ENCODE data around the gene COL7A1. TPM values are rescaled to one million over a fixed set of nuclear protein-coding genes. Genes with fewer than 3 reads are reported as not detected.

COL7A1 gene
- total RNA-seq, 1 donor from 2014 or later, result 2.1 TPM

DNA sequence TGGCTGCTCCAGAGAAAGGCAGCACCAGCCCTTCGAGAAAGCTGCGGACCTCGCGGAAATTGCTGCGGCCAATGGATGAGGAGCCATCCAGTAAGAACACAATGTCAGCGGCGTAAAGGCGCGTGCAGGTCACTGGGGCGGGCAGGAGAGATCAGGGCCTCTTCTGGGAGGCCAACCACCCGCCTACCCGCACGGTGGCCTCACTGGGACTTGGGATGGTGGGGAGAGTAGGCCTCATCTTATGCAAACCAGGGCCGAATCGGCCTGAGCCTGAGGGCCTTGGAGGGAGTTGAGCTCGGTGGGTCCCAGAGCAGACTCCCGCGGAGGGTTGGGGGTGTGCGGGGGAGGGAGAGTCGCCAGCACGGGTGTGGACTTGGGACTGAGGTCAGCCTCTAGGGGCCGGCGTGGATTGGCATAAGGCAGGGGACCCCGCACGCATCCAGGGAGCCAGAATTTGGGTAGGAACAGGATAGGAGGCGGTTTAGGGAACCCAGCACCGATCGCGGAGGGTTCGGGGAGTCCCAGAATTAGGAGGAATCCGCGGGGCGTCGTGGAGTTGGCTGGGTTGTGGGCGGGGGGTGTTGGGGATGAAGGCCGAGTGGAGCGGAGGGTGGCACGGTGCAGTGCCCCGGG, 596 bp downstream of the COL7A1 start:
- Histone ChIP-seq H3K9ac (ENCODE audit: low read depth in 1 of 3, low read length in 3 of 3) (peak overlapping the region in 2 of 3 donors; percentile 32 to 76), H3K27ac (ENCODE audit: low read depth, low read length) (no peak overlapping the region), H3K9me3 (ENCODE audit: control insufficient read depth in 3 of 3, low read length in 3 of 3) (no peaks in the 10 kb centered on the region), H3K4me1 (ENCODE audit: control insufficient read depth in 3 of 3, insufficient read depth in 3 of 3, low read length in 3 of 3) (peaks cover 39 to 52% (median 52%) of the 10 kb centered on the region in 3 donors), H3K36me3 (ENCODE audit: control insufficient read depth in 3 of 3, insufficient read depth in 3 of 3, low read length in 3 of 3) (peaks cover 16 to 17% (median 17%) of the 10 kb centered on the region in 3 donors), H3K4me3 (ENCODE audit: low read length in 3 of 3) (peak overlapping the region; percentile 14 to 63 (median 54)), H3K27me3 (ENCODE audit: control insufficient read depth in 3 of 3, insufficient read depth in 3 of 3, low read length in 3 of 3) (peaks cover 0 to 6% (median 0%) of the 10 kb centered on the region in 3 donors)

DNA sequence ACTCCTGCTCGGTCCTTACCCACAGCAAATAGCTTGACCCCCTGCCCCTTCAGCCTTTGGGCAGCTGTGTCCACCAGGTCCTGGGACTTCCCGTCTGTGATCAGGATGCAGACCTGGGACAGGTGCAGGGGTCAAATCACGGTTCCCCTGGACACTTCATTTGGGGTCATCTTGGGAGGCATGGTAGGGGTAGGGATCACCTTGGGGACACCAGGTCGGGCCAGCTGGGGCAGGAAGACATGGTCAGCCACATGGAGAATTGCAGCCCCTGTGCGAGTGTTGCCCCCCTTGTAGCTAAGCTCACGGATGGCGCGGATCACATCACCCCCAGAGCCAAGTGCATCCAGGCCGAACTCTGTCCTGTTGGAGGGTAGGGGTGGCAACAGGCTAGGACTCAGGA, 1.8 kb downstream of the COL7A1 start:
- H3K36me3 ChIP-seq (ENCODE audit: control insufficient read depth in 3 of 3, insufficient read depth in 3 of 3, low read length in 3 of 3), result peaks cover 7 to 20% (median 9%) of the 10 kb centered on the region in 3 donors
- H3K27ac ChIP-seq (ENCODE audit: low read depth, low read length), result no peak overlapping the region
- peaks cover 27 to 40% (median 40%) of the 10 kb centered on the region in 3 donors for H3K4me1 ChIP-seq (ENCODE audit: control insufficient read depth in 3 of 3, insufficient read depth in 3 of 3, low read length in 3 of 3)
- no peak overlapping the region for H3K9ac ChIP-seq (ENCODE audit: low read depth in 1 of 3, low read length in 3 of 3)
- H3K9me3 ChIP-seq (ENCODE audit: control insufficient read depth in 3 of 3, low read length in 3 of 3), result no peaks in the 10 kb centered on the region
- H3K4me3 ChIP-seq (ENCODE audit: low read length in 3 of 3), result no peak overlapping the region
- peaks cover 0 to 6% (median 0%) of the 10 kb centered on the region in 3 donors for H3K27me3 ChIP-seq (ENCODE audit: control insufficient read depth in 3 of 3, insufficient read depth in 3 of 3, low read length in 3 of 3)

DNA sequence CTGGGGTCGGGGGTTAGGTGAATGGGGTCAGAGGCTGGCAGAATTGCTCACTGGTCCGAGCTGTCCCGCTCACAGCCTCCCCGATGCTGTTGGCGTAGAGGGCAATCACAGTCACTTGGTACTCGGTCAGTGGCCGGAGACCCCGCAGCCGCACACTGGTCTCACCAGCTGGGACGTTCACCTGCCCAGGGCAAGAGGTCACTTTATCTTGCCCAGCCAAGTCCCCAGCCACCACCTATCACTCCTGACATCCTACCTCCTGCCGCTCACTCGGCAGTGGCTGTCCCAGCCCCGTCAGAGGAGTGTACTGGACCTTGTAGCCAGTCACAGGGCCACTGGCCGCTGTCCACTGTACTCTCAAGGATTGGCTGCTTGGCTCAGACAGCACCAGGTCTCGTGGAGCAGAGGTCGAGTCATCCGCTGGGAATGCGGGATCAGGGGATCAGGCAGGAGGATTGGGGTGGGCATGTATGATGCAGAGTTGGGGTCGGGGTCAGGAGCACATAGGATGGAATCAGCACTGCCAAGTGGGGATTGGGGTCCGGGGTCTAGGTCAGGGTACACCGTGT, 2.5 kb downstream of the COL7A1 start:
- Histone ChIP-seq H3K9ac (ENCODE audit: low read depth in 1 of 3, low read length in 3 of 3) (no peak overlapping the region), H3K36me3 (ENCODE audit: control insufficient read depth in 3 of 3, insufficient read depth in 3 of 3, low read length in 3 of 3) (peaks cover under 1 to 23% (median 6%) of the 10 kb centered on the region in 3 donors), H3K27ac (ENCODE audit: low read depth, low read length) (no peak overlapping the region), H3K4me1 (ENCODE audit: control insufficient read depth in 3 of 3, insufficient read depth in 3 of 3, low read length in 3 of 3) (peaks cover 20 to 33% (median 32%) of the 10 kb centered on the region in 3 donors), H3K27me3 (ENCODE audit: control insufficient read depth in 3 of 3, insufficient read depth in 3 of 3, low read length in 3 of 3) (peaks cover 0 to 6% (median 0%) of the 10 kb centered on the region in 3 donors), H3K9me3 (ENCODE audit: control insufficient read depth in 3 of 3, low read length in 3 of 3) (no peaks in the 10 kb centered on the region), H3K4me3 (ENCODE audit: low read length in 3 of 3) (no peak overlapping the region)

DNA sequence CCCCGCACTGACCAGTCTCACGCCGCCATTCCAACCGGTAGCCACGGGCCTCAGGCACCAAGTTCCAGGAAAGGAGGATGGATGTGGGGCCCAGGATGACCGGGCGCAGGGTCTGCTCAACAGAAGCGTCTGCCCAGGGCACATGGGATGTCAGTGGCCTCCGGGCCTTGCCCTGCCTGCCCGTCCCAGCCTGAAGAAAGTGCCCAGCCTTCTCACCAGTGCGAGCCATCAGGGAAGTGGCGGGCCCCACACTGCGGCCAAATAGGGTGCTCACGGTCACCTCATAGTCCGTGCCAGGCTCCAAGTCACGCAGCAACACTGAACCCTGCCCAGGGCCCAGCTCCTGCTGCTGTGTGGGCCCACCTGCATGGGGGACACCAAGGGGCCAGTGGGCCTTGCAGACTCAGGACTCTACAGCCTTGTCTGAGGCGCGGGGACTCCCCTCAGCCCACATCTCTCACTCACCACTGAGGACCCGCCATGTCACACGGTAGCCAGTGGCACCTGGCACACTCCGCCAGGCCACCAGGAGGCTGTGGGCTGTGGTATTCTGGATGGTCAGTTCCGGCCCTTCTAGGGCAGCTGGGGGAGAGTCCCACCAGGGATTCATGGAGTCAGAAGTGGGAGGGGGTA, 3.1 kb downstream of the COL7A1 start:
- peaks cover 0 to 23% (median 3%) of the 10 kb centered on the region in 3 donors for H3K36me3 ChIP-seq (ENCODE audit: control insufficient read depth in 3 of 3, insufficient read depth in 3 of 3, low read length in 3 of 3)
- peaks cover 14 to 27% (median 26%) of the 10 kb centered on the region in 3 donors for H3K4me1 ChIP-seq (ENCODE audit: control insufficient read depth in 3 of 3, insufficient read depth in 3 of 3, low read length in 3 of 3)
- no peak overlapping the region for H3K4me3 ChIP-seq (ENCODE audit: low read length in 3 of 3)
- no peak overlapping the region for H3K27ac ChIP-seq (ENCODE audit: low read depth, low read length)
- peaks cover 0 to 6% (median 0%) of the 10 kb centered on the region in 3 donors for H3K27me3 ChIP-seq (ENCODE audit: control insufficient read depth in 3 of 3, insufficient read depth in 3 of 3, low read length in 3 of 3)
- H3K9ac ChIP-seq (ENCODE audit: low read depth in 1 of 3, low read length in 3 of 3), result no peak overlapping the region
- H3K9me3 ChIP-seq (ENCODE audit: control insufficient read depth in 3 of 3, low read length in 3 of 3), result no peaks in the 10 kb centered on the region

DNA sequence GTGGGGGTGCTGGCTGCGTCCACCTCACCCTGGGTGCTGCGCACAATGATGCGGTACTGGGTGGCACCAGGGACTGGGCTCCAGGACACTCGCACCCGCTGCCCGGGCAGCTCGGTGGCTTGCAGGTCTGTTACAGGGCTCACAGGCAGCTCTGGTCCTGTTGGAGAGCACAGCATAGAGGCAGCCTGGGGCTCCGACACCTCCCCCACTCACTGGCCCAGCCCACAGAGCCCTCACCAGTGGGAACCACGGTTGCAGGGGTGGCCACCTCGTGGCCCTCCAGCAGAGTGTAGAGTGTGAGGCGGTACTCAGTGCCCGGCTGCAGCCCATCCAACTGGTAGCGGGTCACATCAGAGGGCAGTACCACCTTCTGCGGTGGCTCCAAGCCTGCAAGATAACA, 3.7 kb downstream of the COL7A1 start:
- Histone ChIP-seq H3K4me1 (ENCODE audit: control insufficient read depth in 3 of 3, insufficient read depth in 3 of 3, low read length in 3 of 3) (peaks cover 9 to 21% (median 21%) of the 10 kb centered on the region in 3 donors), H3K9me3 (ENCODE audit: control insufficient read depth in 3 of 3, low read length in 3 of 3) (no peaks in the 10 kb centered on the region), H3K9ac (ENCODE audit: low read depth in 1 of 3, low read length in 3 of 3) (no peak overlapping the region), H3K27me3 (ENCODE audit: control insufficient read depth in 3 of 3, insufficient read depth in 3 of 3, low read length in 3 of 3) (peaks cover 0 to 6% (median 0%) of the 10 kb centered on the region in 3 donors), H3K36me3 (ENCODE audit: control insufficient read depth in 3 of 3, insufficient read depth in 3 of 3, low read length in 3 of 3) (peaks cover 0 to 28% (median 6%) of the 10 kb centered on the region in 3 donors), H3K4me3 (ENCODE audit: low read length in 3 of 3) (no peak overlapping the region), H3K27ac (ENCODE audit: low read depth, low read length) (no peak overlapping the region)

DNA sequence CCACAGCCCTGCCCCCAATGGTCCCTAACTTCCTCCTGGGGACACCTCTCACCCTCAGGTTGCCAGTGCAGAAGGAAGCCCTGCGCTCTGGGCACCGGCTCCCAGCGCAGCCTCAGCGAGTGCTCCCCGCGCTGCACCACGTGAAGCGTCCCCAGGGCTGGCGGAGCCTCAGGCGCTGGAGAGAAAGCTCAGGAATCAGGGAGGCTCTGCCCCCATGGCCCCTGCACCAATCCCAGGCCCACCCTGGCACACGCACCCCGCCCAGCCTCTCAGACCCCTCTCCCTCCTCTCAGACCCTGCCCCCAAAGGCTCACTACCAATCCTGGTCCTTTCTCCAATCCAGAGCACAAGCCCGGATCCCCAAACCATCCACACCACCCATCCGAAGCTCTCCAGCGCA, 6.9 kb downstream of the COL7A1 start:
- no peak overlapping the region for H3K27ac ChIP-seq (ENCODE audit: low read depth, low read length)
- no peaks in the 10 kb centered on the region for H3K9me3 ChIP-seq (ENCODE audit: control insufficient read depth in 3 of 3, low read length in 3 of 3)
- H3K4me3 ChIP-seq (ENCODE audit: low read length in 3 of 3), result no peak overlapping the region
- H3K9ac ChIP-seq (ENCODE audit: low read depth in 1 of 3, low read length in 3 of 3), result no peak overlapping the region
- H3K4me1 ChIP-seq (ENCODE audit: control insufficient read depth in 3 of 3, insufficient read depth in 3 of 3, low read length in 3 of 3), result no peaks in the 10 kb centered on the region
- peaks cover 0 to 4% (median 0%) of the 10 kb centered on the region in 3 donors for H3K27me3 ChIP-seq (ENCODE audit: control insufficient read depth in 3 of 3, insufficient read depth in 3 of 3, low read length in 3 of 3)
- H3K36me3 ChIP-seq (ENCODE audit: control insufficient read depth in 3 of 3, insufficient read depth in 3 of 3, low read length in 3 of 3), result peaks cover 0 to 29% (median 11%) of the 10 kb centered on the region in 3 donors

DNA sequence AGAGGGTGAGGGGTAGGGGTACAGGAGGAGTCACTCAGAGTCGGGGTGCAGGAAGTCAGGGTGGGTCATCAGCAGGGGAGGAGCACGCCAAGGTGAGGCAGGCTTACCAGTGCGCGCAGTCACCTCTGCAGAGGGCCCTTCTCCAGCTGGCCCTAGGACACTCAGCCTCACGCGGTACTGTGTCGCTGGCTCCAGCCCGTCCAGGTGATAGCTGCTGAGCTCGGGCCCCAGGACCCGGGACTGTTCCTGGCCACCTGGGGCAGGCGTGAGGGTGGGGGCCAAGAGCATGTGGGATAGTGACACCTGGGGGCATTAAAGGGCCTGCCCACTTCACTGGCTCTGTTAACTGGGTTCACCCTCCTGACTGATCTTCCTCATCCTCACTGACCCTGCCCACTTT, 7.4 kb downstream of the COL7A1 start:
- H3K36me3 ChIP-seq (ENCODE audit: control insufficient read depth in 3 of 3, insufficient read depth in 3 of 3, low read length in 3 of 3), result peaks cover 0 to 32% (median 11%) of the 10 kb centered on the region in 3 donors
- no peak overlapping the region for H3K9ac ChIP-seq (ENCODE audit: low read depth in 1 of 3, low read length in 3 of 3)
- no peaks in the 10 kb centered on the region for H3K9me3 ChIP-seq (ENCODE audit: control insufficient read depth in 3 of 3, low read length in 3 of 3)
- H3K4me1 ChIP-seq (ENCODE audit: control insufficient read depth in 3 of 3, insufficient read depth in 3 of 3, low read length in 3 of 3), result no peaks in the 10 kb centered on the region
- H3K4me3 ChIP-seq (ENCODE audit: low read length in 3 of 3), result no peak overlapping the region
- H3K27me3 ChIP-seq (ENCODE audit: control insufficient read depth in 3 of 3, insufficient read depth in 3 of 3, low read length in 3 of 3), result no peaks in the 10 kb centered on the region
- H3K27ac ChIP-seq (ENCODE audit: low read depth, low read length), result no peak overlapping the region

DNA sequence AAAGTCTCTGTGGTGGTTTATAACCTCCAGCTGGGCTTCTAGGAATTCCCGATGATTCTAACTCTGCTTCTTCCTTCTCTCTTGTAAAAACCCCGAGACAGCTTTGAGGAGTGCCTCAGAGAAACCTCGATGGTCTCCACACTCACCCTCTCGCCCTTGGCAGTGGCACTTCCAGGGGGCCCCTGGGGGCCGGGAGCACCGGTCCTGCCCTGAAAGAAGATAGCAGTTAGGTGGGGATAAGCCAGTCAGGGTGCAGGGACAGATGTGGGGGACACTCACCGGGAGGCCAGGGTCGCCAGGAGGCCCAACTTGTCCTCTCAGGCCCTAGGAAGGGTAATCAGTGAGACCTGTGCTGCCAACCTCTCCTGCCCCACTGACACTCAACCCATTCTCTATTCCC, 9.7 kb downstream of the COL7A1 start:
- Histone ChIP-seq H3K27ac (ENCODE audit: low read depth, low read length) (no peak overlapping the region), H3K4me3 (ENCODE audit: low read length in 3 of 3) (no peak overlapping the region), H3K27me3 (ENCODE audit: control insufficient read depth in 3 of 3, insufficient read depth in 3 of 3, low read length in 3 of 3) (no peaks in the 10 kb centered on the region), H3K4me1 (ENCODE audit: control insufficient read depth in 3 of 3, insufficient read depth in 3 of 3, low read length in 3 of 3) (no peaks in the 10 kb centered on the region), H3K9me3 (ENCODE audit: control insufficient read depth in 3 of 3, low read length in 3 of 3) (no peaks in the 10 kb centered on the region), H3K36me3 (ENCODE audit: control insufficient read depth in 3 of 3, insufficient read depth in 3 of 3, low read length in 3 of 3) (peaks cover 0 to 35% (median 11%) of the 10 kb centered on the region in 3 donors), H3K9ac (ENCODE audit: low read depth in 1 of 3, low read length in 3 of 3) (no peak overlapping the region)

DNA sequence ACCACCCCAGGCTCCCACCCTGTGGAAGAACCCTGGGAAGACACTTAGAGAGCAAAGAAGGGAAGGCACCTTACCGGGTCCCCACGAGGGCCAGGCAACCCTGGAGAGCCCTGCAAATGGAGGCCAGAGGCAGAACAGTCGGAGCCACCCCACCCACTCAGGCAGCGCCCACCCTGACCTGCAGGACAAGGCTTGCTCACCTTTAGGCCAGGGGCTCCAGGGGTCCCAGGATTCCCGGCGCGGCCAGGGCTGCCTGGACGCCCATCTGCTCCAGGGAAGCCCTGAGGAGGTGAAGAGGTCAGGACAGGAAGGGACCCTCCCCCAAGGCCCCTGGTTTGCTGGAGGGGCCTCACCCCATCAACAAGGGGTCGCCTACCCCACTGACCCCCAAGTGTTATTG, 10.3 kb downstream of the COL7A1 start:
- Histone ChIP-seq H3K36me3 (ENCODE audit: control insufficient read depth in 3 of 3, insufficient read depth in 3 of 3, low read length in 3 of 3) (peaks cover 0 to 31% (median 11%) of the 10 kb centered on the region in 3 donors), H3K4me3 (ENCODE audit: low read length in 3 of 3) (no peak overlapping the region), H3K27ac (ENCODE audit: low read depth, low read length) (no peak overlapping the region), H3K9ac (ENCODE audit: low read depth in 1 of 3, low read length in 3 of 3) (no peak overlapping the region), H3K4me1 (ENCODE audit: control insufficient read depth in 3 of 3, insufficient read depth in 3 of 3, low read length in 3 of 3) (no peaks in the 10 kb centered on the region), H3K9me3 (ENCODE audit: control insufficient read depth in 3 of 3, low read length in 3 of 3) (no peaks in the 10 kb centered on the region), H3K27me3 (ENCODE audit: control insufficient read depth in 3 of 3, insufficient read depth in 3 of 3, low read length in 3 of 3) (no peaks in the 10 kb centered on the region)
